H7 (cell line): ENCODE data around the gene ELP5. TPM values are rescaled to one million over a fixed set of nuclear protein-coding genes. Genes with fewer than 3 reads are reported as not detected.

Source experiments
- DNase-seq: peaks from one replicate; pipeline ENCODE4 v3.0.0; 2012
- H3K27me3 ChIP-seq: 2 replicates; pipeline ENCODE4 v1.6.0; 2011; ENCODE audit warnings: mild to moderate bottlenecking, low read length; ENCODE audit not compliant: control insufficient read depth, insufficient read depth
- H3K36me3 ChIP-seq: replicated peaks from 2 replicates; pipeline ENCODE4 v1.5.1; 2011; ENCODE audit warnings: low read length; ENCODE audit not compliant: control insufficient read depth, insufficient read depth
- H3K4me3 ChIP-seq: 2 replicates; pipeline ENCODE4 v1.5.1; 2011; ENCODE audit warnings: low read depth, mild to moderate bottlenecking, control low read depth, low read length, moderate library complexity; ENCODE audit not compliant: insufficient read depth
- total RNA-seq: library from RNA; depleted of rRNA; stranded (reverse); fragments of >200 nt; shearing (Covaris generic); gene quantifications from 2 replicates; pipeline ENCODE4 v1.2.3, GENCODE V29; 2014

Gene ELP5
- total RNA-seq, 1 experiment from 2014 or later: 77.4 TPM

- H3K36me3 ChIP-seq: no peaks in the 10 kb centered on the region; the same call in 1 of the 2 replicates
- DNase-seq: no peak
- H3K4me3 ChIP-seq: no peak overlapping the region
- peaks cover 24% of the 10 kb centered on the region for H3K27me3 ChIP-seq
These were observed 38.2 kb downstream of the ELP5 start for GRCh38 chr17:7290166-7290565.

- no peak overlapping the region for H3K4me3 ChIP-seq
- no peaks in the 10 kb centered on the region; the same call in 1 of the 2 replicates for H3K36me3 ChIP-seq
- no peak for DNase-seq
- peaks cover 28% of the 10 kb centered on the region for H3K27me3 ChIP-seq
These were observed 38.7 kb downstream of the ELP5 start for GRCh38 chr17:7290685-7291084.

- DNase-seq: no peak
- H3K36me3 ChIP-seq: no peaks in the 10 kb centered on the region; the same call in 1 of the 2 replicates
- H3K27me3 ChIP-seq: peaks cover 40% of the 10 kb centered on the region
- H3K4me3 ChIP-seq: no peak overlapping the region
These were observed 40.2 kb downstream of the ELP5 start for GRCh38 chr17:7292194-7292593.

- no peak overlapping the region for H3K4me3 ChIP-seq
- peak; percentile 47 for DNase-seq
- peaks cover 40% of the 10 kb centered on the region for H3K27me3 ChIP-seq
- H3K36me3 ChIP-seq: no peaks in the 10 kb centered on the region; the same call in 1 of the 2 replicates
These were observed 40.7 kb downstream of the ELP5 start for GRCh38 chr17:7292729-7293128.

- peaks cover 42% of the 10 kb centered on the region for H3K27me3 ChIP-seq
- DNase-seq: peak; percentile 33
- no peaks in the 10 kb centered on the region; the same call in 1 of the 2 replicates for H3K36me3 ChIP-seq
- no peak overlapping the region for H3K4me3 ChIP-seq
These were observed 41.1 kb downstream of the ELP5 start for GRCh38 chr17:7293159-7293558.

GRCh38 chr17:7293816-7294613 lies 42.0 kb downstream of the ELP5 start:
- H3K4me3 ChIP-seq: peak overlapping the region; percentile 41
- H3K36me3 ChIP-seq: no peaks in the 10 kb centered on the region
- H3K27me3 ChIP-seq: peaks cover 43% of the 10 kb centered on the region
- peak; percentile 95 for DNase-seq

GRCh38 chr17:7294614-7295153 lies 42.7 kb downstream of the ELP5 start, which contains the start of gene YBX2:
Gene YBX2, minus strand, starts transcription at chr17:7294639. Its CDS starts 139 bp downstream, at chr17:7294500.
- peak within 1 kb of the TSS; percentile 53 for H3K4me3 ChIP-seq
- no peaks in the 10 kb centered on the region for H3K36me3 ChIP-seq
- peak; percentile 100 for DNase-seq
- peaks cover 43% of the 10 kb centered on the region for H3K27me3 ChIP-seq

- Histone ChIP-seq H3K4me3 (peak overlapping the region; percentile 53; the same call in 1 of the 2 replicates), H3K36me3 (no peaks in the 10 kb centered on the region), H3K27me3 (peaks cover 43% of the 10 kb centered on the region)
- no peak for DNase-seq
These were observed 43.5 kb downstream of the ELP5 start for GRCh38 chr17:7295230-7296180.

GRCh38 chr17:7296189-7296861 lies 44.3 kb downstream of the ELP5 start:
- no peak overlapping the region; the same call in 1 of the 2 replicates for H3K4me3 ChIP-seq
- peak; percentile 96 for DNase-seq
- H3K27me3 ChIP-seq: peaks cover 40% of the 10 kb centered on the region
- H3K36me3 ChIP-seq: no peaks in the 10 kb centered on the region

GRCh38 chr17:7304179-7304578 lies 52.2 kb downstream of the ELP5 start:
- no peak overlapping the region for H3K4me3 ChIP-seq
- H3K36me3 ChIP-seq: peaks cover under 1% of the 10 kb centered on the region; the same call in 1 of the 2 replicates
- H3K27me3 ChIP-seq: peaks cover 2% of the 10 kb centered on the region; the same call in 1 of the 2 replicates
- no peak for DNase-seq

GRCh38 chr17:7306911-7307685 lies 55.1 kb downstream of the ELP5 start, which contains the start of gene EIF5A:
Gene EIF5A, plus strand, starts transcription at chr17:7307628. Its CDS starts 2,008 bp downstream, at chr17:7309636.
- Histone ChIP-seq H3K4me3 (peak within 1 kb of the TSS; percentile 90), H3K27me3 (no peaks in the 10 kb centered on the region), H3K36me3 (peaks cover 24% of the 10 kb centered on the region)
- peak; percentile 99 for DNase-seq

- Histone ChIP-seq H3K36me3 (peaks cover 31% of the 10 kb centered on the region), H3K4me3 (peak overlapping the region; percentile 90), H3K27me3 (no peaks in the 10 kb centered on the region)
- DNase-seq: peak; percentile 87
These were observed 55.9 kb downstream of the ELP5 start for GRCh38 chr17:7307686-7308624.
